Mesenchymal stem cell (in vitro differentiated cells and primary cell): ENCODE measurements around the gene KDF1.

Experiments used
- DNase-seq: peaks from one replicate; pipeline ENCODE4 v3.0.0-alpha.2; 2013
- H2AFZ ChIP-seq: one replicate; pipeline ENCODE4 v1.6.1; 2013; ENCODE audit warnings: low read depth, mild to moderate bottlenecking, control low read depth, inconsistent platforms, low read length, moderate library complexity
- H2AK5ac ChIP-seq: 2 replicates; pipeline ENCODE4 v1.6.1; 2013; ENCODE audit warnings: low read length, moderate library complexity, mild to moderate bottlenecking, inconsistent platforms; ENCODE audit not compliant: severe bottlenecking
- H2BK120ac ChIP-seq: one replicate; pipeline ENCODE4 v1.6.1; 2013; ENCODE audit warnings: low read depth, mild to moderate bottlenecking, inconsistent platforms, low read length, moderate library complexity
- H2BK12ac ChIP-seq, 2 experiments: one replicate each; pipeline ENCODE4 v1.6.1; 2013; ENCODE audit warnings: inconsistent platforms in 2 of 2, low read length in 2 of 2, mild to moderate bottlenecking in 2 of 2, moderate library complexity in 2 of 2, control low read depth in 1 of 2
- H2BK15ac ChIP-seq: one replicate; pipeline ENCODE4 v1.6.1; 2013; ENCODE audit warnings: mild to moderate bottlenecking, low read depth, inconsistent platforms; ENCODE audit not compliant: poor library complexity, severe bottlenecking
- H2BK5ac ChIP-seq: 2 replicates; pipeline ENCODE4 v1.6.1; 2013; ENCODE audit warnings: low read depth, mild to moderate bottlenecking, low read length, control low read depth, inconsistent platforms; ENCODE audit not compliant: poor library complexity, severe bottlenecking
- H3K14ac ChIP-seq, 2 experiments: one replicate each; pipeline ENCODE4 v1.6.1; 2013; ENCODE audit warnings: inconsistent platforms in 2 of 2, low read length in 2 of 2, control low read depth in 1 of 2, mild to moderate bottlenecking in 1 of 2, moderate library complexity in 1 of 2
- H3K18ac ChIP-seq, 2 experiments: one replicate each; pipeline ENCODE4 v1.6.1; 2013; ENCODE audit warnings: inconsistent platforms in 2 of 2, low read length in 2 of 2, control low read depth in 1 of 2, low read depth in 1 of 2, mild to moderate bottlenecking in 1 of 2
- H3K23ac ChIP-seq, 2 experiments: one replicate each; pipeline ENCODE4 v1.6.1; 2013; ENCODE audit warnings: inconsistent platforms in 2 of 2, low read length in 2 of 2, mild to moderate bottlenecking in 2 of 2, moderate library complexity in 2 of 2, control low read depth in 1 of 2
- H3K27ac ChIP-seq: 2 replicates; pipeline ENCODE4 v1.5.1; 2013; ENCODE audit warnings: mild to moderate bottlenecking, moderate library complexity, low read length, control low read depth, inconsistent platforms; ENCODE audit not compliant: poor library complexity, severe bottlenecking
- H3K27me3 ChIP-seq, 2 experiments: 2 replicates each; pipeline versions ENCODE4 v1.6.1 to v1.7.0; 2013; ENCODE audit warnings: low read length in 2 of 2, mild to moderate bottlenecking in 2 of 2, moderate library complexity in 2 of 2, control low read depth in 1 of 2, inconsistent platforms in 1 of 2; ENCODE audit not compliant: control insufficient read depth in 1 of 2, insufficient read depth in 1 of 2
- H3K36me3 ChIP-seq, 2 experiments: 2 replicates each; pipeline versions ENCODE4 v1.6.1 to v1.7.0; 2013; ENCODE audit warnings: low read length in 2 of 2, control low read depth in 1 of 2, inconsistent platforms in 1 of 2, low read depth in 1 of 2, mild to moderate bottlenecking in 1 of 2; ENCODE audit not compliant: insufficient read depth in 2 of 2, control insufficient read depth in 1 of 2
- H3K4ac ChIP-seq, 2 experiments: one replicate each; pipeline ENCODE4 v1.6.1; 2013; ENCODE audit warnings: inconsistent platforms in 2 of 2, low read length in 2 of 2, mild to moderate bottlenecking in 2 of 2, moderate library complexity in 2 of 2, control low read depth in 1 of 2, low read depth in 1 of 2
- H3K4me1 ChIP-seq: 2 replicates; pipeline ENCODE4 v1.6.1; 2013; ENCODE audit warnings: low read depth, low read length, control low read depth; ENCODE audit not compliant: control insufficient read depth, insufficient read depth
- H3K4me2 ChIP-seq: 2 replicates; pipeline ENCODE4 v1.6.1; 2013; ENCODE audit warnings: low read length, mild to moderate bottlenecking, inconsistent platforms; ENCODE audit not compliant: poor library complexity, severe bottlenecking
- H3K4me3 ChIP-seq, 2 experiments: 2 replicates each; pipeline versions ENCODE4 v1.5.1 to v1.7.0; 2013; ENCODE audit warnings: low read length in 2 of 2, mild to moderate bottlenecking in 2 of 2, control low read depth in 1 of 2, low read depth in 1 of 2; ENCODE audit not compliant: insufficient read depth in 1 of 2
- H3K79me1 ChIP-seq: replicated peaks from 2 replicates; pipeline ENCODE4 v1.6.1; 2013; ENCODE audit warnings: mild to moderate bottlenecking, control low read depth, low read length, inconsistent platforms; ENCODE audit not compliant: poor library complexity, severe bottlenecking
- H3K9ac ChIP-seq: 2 replicates; pipeline ENCODE4 v1.7.0; 2013; ENCODE audit warnings: mild to moderate bottlenecking, low read length, moderate library complexity
- H3K9me3 ChIP-seq: 2 replicates; pipeline ENCODE4 v1.7.0; 2013; ENCODE audit warnings: mild to moderate bottlenecking, low read length; ENCODE audit not compliant: control insufficient read depth
- H4K8ac ChIP-seq: one replicate; pipeline ENCODE4 v1.6.1; 2013; ENCODE audit warnings: inconsistent platforms, mild to moderate bottlenecking, low read length, moderate library complexity
- H4K91ac ChIP-seq: one replicate; pipeline ENCODE4 v1.6.1; 2013; ENCODE audit warnings: mild to moderate bottlenecking, low read length, inconsistent platforms
- WGBS: methylation state at CpG from one replicate; pipeline ENCODE4 v1.1.7; 2013; ENCODE audit warnings: mixed read lengths; 5-methylcytosine and 5-hydroxymethylcytosine counted together

The KDF1 gene

DNA sequence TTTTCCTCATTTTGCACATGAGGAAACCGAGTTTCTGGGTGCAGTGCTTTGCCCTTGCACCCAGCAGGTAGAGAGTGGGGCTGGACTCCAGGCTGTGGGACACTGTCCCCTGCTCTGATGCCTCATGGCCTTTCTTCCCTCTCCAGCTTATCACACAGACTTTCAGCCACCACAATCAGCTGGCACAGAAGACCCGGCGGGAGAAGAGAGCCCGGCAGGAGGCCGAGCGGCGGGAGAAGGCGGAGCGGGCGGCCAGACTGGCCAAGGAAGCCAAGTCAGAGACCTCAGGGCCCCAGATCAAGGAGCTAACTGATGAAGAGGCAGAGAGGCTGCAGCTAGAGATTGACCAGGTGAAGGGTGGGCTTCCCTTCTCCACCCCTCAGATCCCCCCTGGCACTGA is 19.0 kb downstream of the KDF1 start:
- no peak overlapping the region for H3K27ac ChIP-seq
- H3K79me1 ChIP-seq: peaks cover 36% of the 10 kb centered on the region
- H4K8ac ChIP-seq: peak overlapping the region; percentile 24
- no peak overlapping the region for H3K4me2 ChIP-seq
- no peak overlapping the region for H2AK5ac ChIP-seq
- WGBS: 93% methylated on average over 7 of the region's 10 CpGs
- no peaks in the 10 kb centered on the region for H3K9me3 ChIP-seq
- no peaks in the 10 kb centered on the region for H3K4me1 ChIP-seq
- no peak overlapping the region for H2BK12ac ChIP-seq
- no peaks in the 10 kb centered on the region for H3K27me3 ChIP-seq
- no peak overlapping the region for H3K23ac ChIP-seq
- H3K18ac ChIP-seq: no peak overlapping the region
- H3K36me3 ChIP-seq: peaks cover 58 to 79% of the 10 kb centered on the region in 2 experiments
- no peak overlapping the region for H3K9ac ChIP-seq
- no peak overlapping the region for H3K14ac ChIP-seq
- H2BK120ac ChIP-seq: no peak overlapping the region
- no peak overlapping the region for H3K4me3 ChIP-seq
- H3K4ac ChIP-seq: no peak overlapping the region
- no peak overlapping the region for H2BK15ac ChIP-seq
- DNase-seq: no peak
- H2AFZ ChIP-seq: no peak overlapping the region
- H2BK5ac ChIP-seq: no peak overlapping the region
- no peak overlapping the region for H4K91ac ChIP-seq

DNA sequence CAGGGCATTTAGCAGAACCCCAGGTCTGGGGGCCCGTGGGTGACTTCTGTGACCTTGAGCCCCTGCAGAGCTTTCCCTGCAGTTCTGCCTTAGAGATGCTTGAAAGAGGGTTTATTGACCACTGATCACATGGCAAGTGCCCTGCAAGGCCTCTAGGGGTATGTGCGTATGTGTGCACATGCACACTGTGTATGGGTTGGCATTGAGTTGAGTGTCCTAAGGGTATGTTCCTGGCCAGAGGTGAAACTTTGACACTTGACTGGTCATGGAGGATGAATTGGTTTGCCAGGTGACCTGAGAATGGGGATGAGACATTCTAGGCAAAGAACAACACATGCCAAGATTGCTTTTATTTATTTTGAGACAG is 21.6 kb downstream of the KDF1 start:
- Histone ChIP-seq H3K4me1 (no peaks in the 10 kb centered on the region), H2AFZ (no peak overlapping the region), H3K4me3 (no peak overlapping the region), H2BK5ac (no peak overlapping the region), H3K9ac (no peak overlapping the region), H3K4ac (no peak overlapping the region), H3K36me3 (peaks cover 42 to 68% of the 10 kb centered on the region in 2 experiments), H3K9me3 (no peaks in the 10 kb centered on the region), H2BK12ac (no peak overlapping the region), H4K91ac (no peak overlapping the region), H3K79me1 (peaks cover 31% of the 10 kb centered on the region), H4K8ac (no peak overlapping the region), H3K4me2 (no peak overlapping the region), H2BK15ac (no peak overlapping the region), H2AK5ac (no peak overlapping the region), H3K23ac (no peak overlapping the region), H2BK120ac (no peak overlapping the region), H3K27ac (no peak overlapping the region), H3K18ac (no peak overlapping the region), H3K14ac (no peak overlapping the region), H3K27me3 (no peaks in the 10 kb centered on the region)
- WGBS: 98% methylated on average over 2 of the region's 2 CpGs
- DNase-seq: no peak

DNA sequence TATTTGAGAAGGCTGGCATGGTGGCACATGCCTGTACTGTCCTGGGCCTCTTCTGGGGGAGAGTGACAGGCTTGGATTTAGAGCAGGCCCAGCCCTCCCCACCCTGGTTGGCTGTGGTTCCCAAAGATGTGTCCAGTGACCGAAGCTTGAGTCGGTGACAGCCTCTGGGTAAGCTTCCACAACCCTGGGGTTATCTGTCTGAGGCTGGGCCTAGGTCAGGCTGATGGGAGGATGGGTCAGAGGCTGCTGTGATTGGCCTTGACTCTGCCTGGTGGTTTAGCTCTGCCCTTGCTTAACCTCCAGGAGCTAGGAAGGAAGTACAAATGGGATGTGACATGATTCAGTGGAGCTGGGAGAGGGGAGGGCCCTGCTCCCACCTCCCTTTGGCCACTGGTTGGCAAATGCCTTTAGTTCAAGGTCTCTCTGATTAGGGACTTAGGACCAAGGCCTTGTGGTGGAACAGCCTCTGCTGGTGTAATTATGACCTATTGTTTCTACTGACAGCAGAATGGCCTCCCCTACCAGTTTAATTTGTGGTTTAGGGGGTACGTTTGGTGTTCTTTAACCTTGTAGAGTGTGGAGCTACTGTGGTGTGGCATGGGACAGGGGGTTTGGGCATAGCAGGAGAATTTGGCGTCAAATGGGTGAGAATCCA is 22.1 kb downstream of the KDF1 start:
- DNase-seq: no peak
- no peak overlapping the region for H2BK15ac ChIP-seq
- H3K23ac ChIP-seq: no peak overlapping the region
- H3K4ac ChIP-seq: no peak overlapping the region
- H3K36me3 ChIP-seq: peaks cover 40 to 66% of the 10 kb centered on the region in 2 experiments
- H3K27ac ChIP-seq: no peak overlapping the region
- 92% methylated on average over 4 of the region's 4 CpGs for WGBS
- H3K9ac ChIP-seq: no peak overlapping the region
- H2BK12ac ChIP-seq: no peak overlapping the region
- H2BK120ac ChIP-seq: no peak overlapping the region
- no peak overlapping the region for H3K4me3 ChIP-seq
- no peak overlapping the region for H2BK5ac ChIP-seq
- no peaks in the 10 kb centered on the region for H3K4me1 ChIP-seq
- no peak overlapping the region for H4K8ac ChIP-seq
- H3K18ac ChIP-seq: no peak overlapping the region
- H4K91ac ChIP-seq: no peak overlapping the region
- H3K4me2 ChIP-seq: no peak overlapping the region
- H3K27me3 ChIP-seq: no peaks in the 10 kb centered on the region
- H3K14ac ChIP-seq: no peak overlapping the region
- H3K9me3 ChIP-seq: no peaks in the 10 kb centered on the region
- no peak overlapping the region for H2AFZ ChIP-seq
- peaks cover 29% of the 10 kb centered on the region for H3K79me1 ChIP-seq
- no peak overlapping the region for H2AK5ac ChIP-seq

DNA sequence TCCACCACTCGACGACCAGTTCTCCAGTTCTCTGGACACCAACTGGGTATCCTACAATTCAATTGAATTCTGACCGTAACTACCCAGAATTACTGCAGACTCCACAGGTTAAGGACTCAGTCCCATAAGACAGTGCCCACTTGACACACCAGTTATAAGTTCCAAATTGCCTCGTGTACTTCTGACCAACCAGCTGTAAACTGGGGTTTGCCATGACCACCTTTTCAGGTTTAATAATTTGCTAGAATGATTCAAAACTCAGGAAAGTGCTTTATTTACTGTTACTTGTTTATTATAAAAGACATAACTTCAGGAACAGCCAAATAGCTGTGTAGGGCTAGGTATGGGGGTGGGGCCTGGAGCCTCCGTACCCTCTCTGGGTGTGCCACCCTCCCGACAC is 23.4 kb downstream of the KDF1 start:
- H3K14ac ChIP-seq: no peak overlapping the region
- no peak overlapping the region for H3K4ac ChIP-seq
- H4K8ac ChIP-seq: no peak overlapping the region
- no peak overlapping the region for H3K23ac ChIP-seq
- no peaks in the 10 kb centered on the region for H3K4me1 ChIP-seq
- H2BK15ac ChIP-seq: no peak overlapping the region
- H2BK12ac ChIP-seq: no peak overlapping the region
- no peak overlapping the region for H3K4me3 ChIP-seq
- no peak for DNase-seq
- H3K27ac ChIP-seq: no peak overlapping the region
- no peak overlapping the region for H4K91ac ChIP-seq
- H3K9ac ChIP-seq: no peak overlapping the region
- no peak overlapping the region for H2AFZ ChIP-seq
- no peak overlapping the region for H2AK5ac ChIP-seq
- H2BK120ac ChIP-seq: no peak overlapping the region
- no peaks in the 10 kb centered on the region for H3K27me3 ChIP-seq
- H2BK5ac ChIP-seq: no peak overlapping the region
- peaks cover 22% of the 10 kb centered on the region for H3K79me1 ChIP-seq
- H3K36me3 ChIP-seq: peaks cover 31 to 64% of the 10 kb centered on the region in 2 experiments
- H3K4me2 ChIP-seq: no peak overlapping the region
- H3K9me3 ChIP-seq: no peaks in the 10 kb centered on the region
- 99% methylated on average over 3 of the region's 6 CpGs for WGBS
- H3K18ac ChIP-seq: no peak overlapping the region
